GM19463 (cell line): ENCODE results near the gene OGDH.
A peak's percentile ranks its signal among the peaks of the same experiment; 100 is the strongest.
"Not testable (repeated sequence)": the region's sequence is repeated elsewhere in the genome, so short reads cannot be mapped to it uniquely, and the experiment has no call there.

Source experiments
- ATAC-seq: cut with Tn5 transposase; IDR thresholded peaks from one replicate; pipeline ENCODE4 v1.9.1; 2021; ENCODE audit warnings: mild to moderate bottlenecking, moderate library complexity; ENCODE audit not compliant: unreplicated experiment

The OGDH gene

GRCh38 chr7:44606341-44607140 lies at the start of gene OGDH:
OGDH (plus strand) TSS chr7:44606627; CDS start chr7:44624344, 17,717 bp downstream.
- peak; percentile 94 for ATAC-seq

GRCh38 chr7:44557485-44557884 lies 48.9 kb upstream of the OGDH start:
- no peak for ATAC-seq

GRCh38 chr7:44559485-44559884 lies 46.9 kb upstream of the OGDH start:
- ATAC-seq: no peak

GRCh38 chr7:44561481-44561880 lies 44.9 kb upstream of the OGDH start:
- ATAC-seq: no peak

GRCh38 chr7:44561962-44562621 lies 44.3 kb upstream of the OGDH start:
- no peak for ATAC-seq

- ATAC-seq: not testable (repeated sequence)
These were observed 43.8 kb upstream of the OGDH start for GRCh38 chr7:44562622-44562962.

- ATAC-seq: no peak
These were observed 43.2 kb upstream of the OGDH start for GRCh38 chr7:44563171-44563679.

- ATAC-seq: no peak
These were observed 41.8 kb upstream of the OGDH start for GRCh38 chr7:44564606-44565005.

- peak; percentile 74 for ATAC-seq
These were observed 41.2 kb upstream of the OGDH start for GRCh38 chr7:44565097-44565794.

GRCh38 chr7:44565795-44566559 lies 40.5 kb upstream of the OGDH start:
- peak; percentile 35 for ATAC-seq

GRCh38 chr7:44566680-44567079 lies 39.7 kb upstream of the OGDH start:
- ATAC-seq: no peak

GRCh38 chr7:44567884-44568283 lies 38.5 kb upstream of the OGDH start:
- ATAC-seq: no peak

GRCh38 chr7:44568771-44569560 lies 37.5 kb upstream of the OGDH start:
- no peak for ATAC-seq

GRCh38 chr7:44569959-44570358 lies 36.5 kb upstream of the OGDH start:
- no peak for ATAC-seq

- ATAC-seq: no peak
These were observed 33.7 kb upstream of the OGDH start for GRCh38 chr7:44572771-44573170.

- ATAC-seq: peak; percentile 92
These were observed 32.8 kb upstream of the OGDH start, which contains the start of gene DDX56 for GRCh38 chr7:44573464-44574286. DDX56 (minus strand) TSS chr7:44573908; CDS start chr7:44573895, 13 bp downstream.

GRCh38 chr7:44574287-44574872 lies 32.0 kb upstream of the OGDH start:
- no peak for ATAC-seq

- no peak for ATAC-seq
These were observed 31.4 kb upstream of the OGDH start for GRCh38 chr7:44575054-44575453.

GRCh38 chr7:44576228-44576627 lies 30.2 kb upstream of the OGDH start:
- no peak for ATAC-seq
